ENCODE data around the gene WDR1.

WDR1 gene

DNA sequence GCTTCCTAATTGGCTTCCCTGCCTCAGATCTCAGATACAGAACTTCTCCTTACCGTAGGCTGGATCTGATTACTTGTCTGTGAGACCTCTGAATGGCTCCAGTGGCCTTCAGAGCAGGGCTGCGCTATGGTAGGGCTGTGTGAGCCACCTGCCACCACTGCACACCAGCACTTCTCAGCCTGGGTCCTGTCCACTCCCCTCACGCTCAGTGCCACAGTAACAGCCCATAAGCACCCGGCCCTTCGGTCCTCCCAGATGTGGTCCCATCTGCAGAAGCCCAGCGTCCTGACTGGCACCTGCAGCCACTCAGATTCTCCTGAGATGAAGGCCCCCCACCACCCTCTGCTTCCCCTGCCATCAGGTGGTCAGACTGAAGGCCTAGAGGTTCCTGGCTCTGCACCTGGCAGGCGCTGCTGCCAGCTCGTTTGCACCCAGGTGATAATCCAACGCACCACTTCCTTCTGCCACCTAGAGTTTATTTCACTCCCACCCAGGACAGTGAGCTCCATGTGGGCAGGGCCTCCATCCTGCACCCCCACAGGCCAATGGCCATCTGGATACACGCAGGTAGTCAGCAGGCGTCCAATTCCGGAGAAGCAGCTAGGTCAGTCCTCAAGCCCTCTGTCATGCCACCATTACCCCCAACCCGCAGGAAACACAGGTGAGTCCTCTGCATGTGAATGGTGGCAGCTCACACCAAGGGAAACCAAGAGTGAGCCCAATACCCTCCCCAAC, 5.4 kb downstream of the WDR1 start:
- Histone ChIP-seq H3K36me3 (ENCODE audit: low read length) (peaks cover 18% of the 10 kb centered on the region), H3K27ac (ENCODE audit: low read depth, low read length) (no peak overlapping the region), H3F3A (ENCODE audit: insufficient read depth) (no peaks in the 10 kb centered on the region), H3K9ac (ENCODE audit: low read length) (no peak overlapping the region), H2AFZ (ENCODE audit: low read depth, low read length, severe bottlenecking) (no peak overlapping the region), H3K9me2 (replicated peaks; ENCODE audit: insufficient read depth, low read length) (no peaks in the 10 kb centered on the region), H3K9me3 (ENCODE audit: insufficient read depth, low read length) (no peaks in the 10 kb centered on the region), H3K27me3 (ENCODE audit: low read length) (no peaks in the 10 kb centered on the region), H3K4me3 (ENCODE audit: insufficient read depth, low read length, poor library complexity, severe bottlenecking) (no peak overlapping the region), H4K20me1 (ENCODE audit: low read depth, low read length) (peaks cover 45% of the 10 kb centered on the region; the same call in 1 of the 2 replicates), H3K4me2 (ENCODE audit: low read depth, low read length, poor library complexity, severe bottlenecking) (no peak overlapping the region), H3K79me2 (ENCODE audit: insufficient read depth, low read length) (peaks cover 100% of the 10 kb centered on the region)
- TF ChIP-seq, protein P1, sequence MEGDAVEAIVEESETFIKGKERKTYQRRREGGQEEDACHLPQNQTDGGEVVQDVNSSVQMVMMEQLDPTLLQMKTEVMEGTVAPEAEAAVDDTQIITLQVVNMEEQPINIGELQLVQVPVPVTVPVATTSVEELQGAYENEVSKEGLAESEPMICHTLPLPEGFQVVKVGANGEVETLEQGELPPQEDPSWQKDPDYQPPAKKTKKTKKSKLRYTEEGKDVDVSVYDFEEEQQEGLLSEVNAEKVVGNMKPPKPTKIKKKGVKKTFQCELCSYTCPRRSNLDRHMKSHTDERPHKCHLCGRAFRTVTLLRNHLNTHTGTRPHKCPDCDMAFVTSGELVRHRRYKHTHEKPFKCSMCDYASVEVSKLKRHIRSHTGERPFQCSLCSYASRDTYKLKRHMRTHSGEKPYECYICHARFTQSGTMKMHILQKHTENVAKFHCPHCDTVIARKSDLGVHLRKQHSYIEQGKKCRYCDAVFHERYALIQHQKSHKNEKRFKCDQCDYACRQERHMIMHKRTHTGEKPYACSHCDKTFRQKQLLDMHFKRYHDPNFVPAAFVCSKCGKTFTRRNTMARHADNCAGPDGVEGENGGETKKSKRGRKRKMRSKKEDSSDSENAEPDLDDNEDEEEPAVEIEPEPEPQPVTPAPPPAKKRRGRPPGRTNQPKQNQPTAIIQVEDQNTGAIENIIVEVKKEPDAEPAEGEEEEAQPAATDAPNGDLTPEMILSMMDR (IDR thresholded peaks at IDR 0.05; ENCODE audit: insufficient read depth, low read length, poor library complexity, severe bottlenecking) = no peak
- TF ChIP-seq EZH2phosphoT487 (conservative IDR thresholded peaks at IDR 0.05; ENCODE audit: low read length) = no peak

DNA sequence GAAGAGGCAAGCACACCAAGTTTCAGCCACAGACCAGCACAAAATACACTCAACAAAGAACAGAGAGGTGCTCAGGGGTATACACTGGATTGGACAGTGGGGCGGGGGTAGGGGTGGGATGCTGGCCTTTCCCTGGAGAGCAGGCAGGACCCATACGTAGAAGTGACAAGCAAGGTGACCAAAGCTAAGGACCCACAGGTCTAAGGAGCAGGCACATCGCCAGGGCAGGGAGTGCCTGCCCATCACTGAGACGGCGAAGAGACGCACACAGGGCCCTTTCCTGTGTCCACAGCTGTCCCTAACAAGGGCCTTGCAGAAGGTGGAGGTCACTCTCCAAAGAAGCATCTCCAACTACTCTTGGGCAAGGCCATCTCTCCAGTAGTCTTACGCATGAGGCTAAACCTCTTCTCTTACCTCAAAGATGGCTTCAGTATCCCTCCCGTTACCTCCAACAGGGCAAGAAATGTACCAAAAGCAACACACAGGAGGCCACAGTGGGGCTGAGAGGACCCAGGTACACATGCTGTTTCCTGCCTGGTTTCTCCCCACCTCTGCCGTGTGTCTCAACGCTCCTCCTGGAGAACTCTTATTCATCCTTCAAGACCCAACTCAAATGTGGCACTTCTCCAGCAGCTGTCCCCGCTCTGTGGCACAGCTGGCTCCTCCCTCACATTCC, 6.5 kb downstream of the WDR1 start:
- Histone ChIP-seq H3K9me2 (replicated peaks; ENCODE audit: insufficient read depth, low read length) (no peaks in the 10 kb centered on the region), H2AFZ (ENCODE audit: low read depth, low read length, severe bottlenecking) (no peak overlapping the region), H3K4me2 (ENCODE audit: low read depth, low read length, poor library complexity, severe bottlenecking) (no peak overlapping the region), H3K4me3 (ENCODE audit: insufficient read depth, low read length, poor library complexity, severe bottlenecking) (no peak overlapping the region), H3K9me3 (ENCODE audit: insufficient read depth, low read length) (no peaks in the 10 kb centered on the region), H3F3A (ENCODE audit: insufficient read depth) (no peaks in the 10 kb centered on the region), H3K27ac (ENCODE audit: low read depth, low read length) (no peak overlapping the region), H3K9ac (ENCODE audit: low read length) (no peak overlapping the region), H3K79me2 (ENCODE audit: insufficient read depth, low read length) (peaks cover 100% of the 10 kb centered on the region), H3K27me3 (ENCODE audit: low read length) (no peaks in the 10 kb centered on the region), H4K20me1 (ENCODE audit: low read depth, low read length) (peaks cover 52% of the 10 kb centered on the region), H3K36me3 (ENCODE audit: low read length) (peaks cover 16% of the 10 kb centered on the region)
- TF ChIP-seq, protein P1 (IDR thresholded peaks at IDR 0.05; ENCODE audit: insufficient read depth, low read length, poor library complexity, severe bottlenecking) = no peak
- no peak for TF ChIP-seq EZH2phosphoT487 (conservative IDR thresholded peaks at IDR 0.05; ENCODE audit: low read length)

DNA sequence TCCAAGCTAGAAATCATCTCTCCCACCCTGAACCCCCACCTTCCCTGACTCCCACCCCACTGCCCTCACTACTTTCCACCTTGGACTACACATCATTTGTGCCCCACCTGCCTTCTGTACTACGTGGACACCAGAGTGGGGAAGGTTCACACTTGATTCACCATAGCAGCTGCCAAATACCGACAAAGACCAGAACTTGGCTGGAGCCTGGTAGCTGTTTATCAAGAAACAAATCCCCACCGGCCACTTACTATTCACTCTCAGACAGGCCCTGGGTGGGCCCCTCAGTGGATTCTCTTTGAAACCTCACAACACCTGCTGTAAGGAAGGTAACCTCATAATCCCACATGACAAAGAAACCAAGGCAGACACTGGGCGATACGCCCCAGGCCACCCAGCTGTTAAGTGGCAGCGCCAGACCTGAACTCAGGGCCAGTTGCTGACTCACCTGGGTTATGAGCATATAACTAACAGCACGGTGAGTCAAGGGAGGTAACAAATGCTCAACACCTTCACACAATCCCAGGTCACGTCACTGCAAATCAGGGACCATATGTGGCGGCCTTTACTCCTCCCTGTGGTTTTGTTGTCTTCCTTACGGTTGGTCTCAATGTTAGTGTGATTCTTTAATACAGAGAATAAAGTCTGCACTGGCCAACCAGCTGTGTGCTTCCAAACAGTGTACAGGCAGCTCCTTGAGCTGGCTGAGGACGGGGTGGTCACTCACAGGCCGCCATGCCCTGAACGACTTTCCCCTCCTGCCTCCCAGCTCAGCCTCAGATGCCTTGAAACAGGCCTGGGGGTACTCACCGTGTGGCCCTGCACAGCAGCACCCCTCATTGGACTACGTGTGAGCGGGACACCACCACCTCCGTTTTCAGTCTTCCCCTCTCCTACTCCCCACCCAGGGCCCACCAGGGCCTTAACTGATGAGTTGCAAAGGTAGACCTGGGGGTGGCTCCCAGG, 7.5 kb downstream of the WDR1 start:
- Histone ChIP-seq H3K9me3 (ENCODE audit: insufficient read depth, low read length) (no peaks in the 10 kb centered on the region), H3K27me3 (ENCODE audit: low read length) (no peaks in the 10 kb centered on the region), H3K27ac (ENCODE audit: low read depth, low read length) (no peak overlapping the region), H3K4me2 (ENCODE audit: low read depth, low read length, poor library complexity, severe bottlenecking) (no peak overlapping the region), H4K20me1 (ENCODE audit: low read depth, low read length) (peaks cover 51% of the 10 kb centered on the region), H3K4me3 (ENCODE audit: insufficient read depth, low read length, poor library complexity, severe bottlenecking) (no peak overlapping the region), H3K79me2 (ENCODE audit: insufficient read depth, low read length) (peaks cover 100% of the 10 kb centered on the region), H3K36me3 (ENCODE audit: low read length) (peaks cover 6% of the 10 kb centered on the region), H3K9ac (ENCODE audit: low read length) (no peak overlapping the region), H3F3A (ENCODE audit: insufficient read depth) (no peaks in the 10 kb centered on the region), H3K9me2 (replicated peaks; ENCODE audit: insufficient read depth, low read length) (no peaks in the 10 kb centered on the region), H2AFZ (ENCODE audit: low read depth, low read length, severe bottlenecking) (no peak overlapping the region)
- TF ChIP-seq EZH2phosphoT487 (conservative IDR thresholded peaks at IDR 0.05; ENCODE audit: low read length) = no peak
- TF ChIP-seq, protein P1 (IDR thresholded peaks at IDR 0.05; ENCODE audit: insufficient read depth, low read length, poor library complexity, severe bottlenecking) = no peak

All from SU-DHL-6 (cell line).